DND-41 (cell line): ENCODE results near the gene PLA2G4B.

Experiments
- CTCF ChIP-seq: IDR thresholded peaks from 2 replicates; pipeline ENCODE4 v1.5.1; 2012; ENCODE audit warnings: borderline replicate concordance, low read length, moderate library complexity, mild to moderate bottlenecking; ENCODE audit not compliant: poor library complexity, severe bottlenecking; ENCODE audit errors: extremely low read depth
- EZH2 ChIP-seq: IDR thresholded peaks from 3 replicates; pipeline ENCODE4 v1.6.1; 2012; ENCODE audit warnings: borderline replicate concordance, low read depth, mild to moderate bottlenecking, moderate library complexity, low read length, inconsistent platforms; ENCODE audit not compliant: severe bottlenecking

GRCh38 chr15:41804916-41805666 lies 33.6 kb upstream of the PLA2G4B start:
- TF ChIP-seq CTCF (no peak), EZH2 (no peak)
